HG03457 (cell line): ENCODE measurements around the gene CALU.

ENCODE experiments used
- ATAC-seq: cut with Tn5 transposase; IDR thresholded peaks from one replicate; pipeline ENCODE4 v1.9.1; 2021; ENCODE audit warnings: moderate number of reproducible peaks; ENCODE audit not compliant: unreplicated experiment

Gene CALU

DNA sequence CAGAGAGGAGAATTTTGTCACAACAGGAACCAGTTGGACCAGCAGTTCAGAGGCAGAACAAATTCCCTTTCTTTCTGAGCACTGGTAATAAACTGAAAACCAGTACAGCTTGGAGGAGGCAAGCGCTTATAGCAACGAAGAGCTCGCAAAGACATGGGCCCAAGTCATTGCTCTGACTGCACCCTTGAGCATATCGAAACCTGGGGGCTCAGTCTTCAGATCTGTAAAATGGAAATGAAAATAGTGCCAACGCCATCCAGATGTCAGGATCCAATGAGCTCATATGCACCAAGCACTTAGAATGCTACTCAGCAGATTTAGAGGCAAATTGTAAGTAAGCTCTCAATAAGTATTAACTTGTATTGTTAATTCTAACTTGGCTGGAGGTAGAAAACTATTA, 14.4 kb upstream of the CALU start:
- no peak for ATAC-seq

DNA sequence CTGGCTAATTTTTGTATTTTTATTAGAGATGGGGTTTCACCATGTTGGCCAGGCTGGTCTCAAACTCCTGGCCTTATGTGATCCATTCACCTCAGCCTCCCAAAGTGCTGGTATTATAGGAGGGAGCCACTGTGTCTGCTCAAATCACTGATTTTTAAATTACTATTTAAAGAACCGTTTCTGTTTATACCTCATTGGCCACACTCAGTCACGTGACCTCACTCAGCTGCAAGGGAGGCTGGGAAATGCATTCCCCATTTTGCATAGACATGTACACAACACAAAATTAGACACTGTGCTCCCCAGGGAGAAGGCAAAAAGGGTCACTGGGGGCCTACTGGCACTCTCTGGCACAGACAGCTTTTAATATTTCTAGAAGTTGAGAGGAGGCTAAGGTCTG, 13.6 kb upstream of the CALU start:
- ATAC-seq, result no peak

- ATAC-seq, result no peak
Measured at GRCh38 chr7:128726059-128726736, 13.0 kb upstream of the CALU start.

- no peak for ATAC-seq
Measured at GRCh38 chr7:128726737-128727072, 12.5 kb upstream of the CALU start.

DNA sequence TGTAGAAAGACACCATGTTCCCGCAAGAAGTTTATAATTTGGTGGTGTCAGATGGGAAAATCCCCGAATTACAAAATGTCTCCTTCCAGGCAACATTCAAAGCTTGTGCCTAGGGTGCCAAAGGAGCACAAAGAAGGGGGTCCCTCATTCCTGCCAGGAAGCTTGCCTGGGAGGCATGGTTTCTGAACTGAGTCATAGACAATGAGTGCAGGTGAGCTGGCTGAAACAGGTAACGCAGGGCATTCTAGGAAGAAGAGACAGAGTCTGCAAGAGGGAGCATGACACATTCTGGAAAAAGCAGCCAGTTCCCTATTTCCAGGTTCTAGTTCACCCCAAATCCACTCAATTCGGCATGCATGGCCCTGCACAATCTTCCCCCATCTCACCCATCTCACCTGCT, 11.9 kb upstream of the CALU start:
- no peak for ATAC-seq

- ATAC-seq, result no peak
Measured at GRCh38 chr7:128728598-128728997, 10.6 kb upstream of the CALU start.

DNA sequence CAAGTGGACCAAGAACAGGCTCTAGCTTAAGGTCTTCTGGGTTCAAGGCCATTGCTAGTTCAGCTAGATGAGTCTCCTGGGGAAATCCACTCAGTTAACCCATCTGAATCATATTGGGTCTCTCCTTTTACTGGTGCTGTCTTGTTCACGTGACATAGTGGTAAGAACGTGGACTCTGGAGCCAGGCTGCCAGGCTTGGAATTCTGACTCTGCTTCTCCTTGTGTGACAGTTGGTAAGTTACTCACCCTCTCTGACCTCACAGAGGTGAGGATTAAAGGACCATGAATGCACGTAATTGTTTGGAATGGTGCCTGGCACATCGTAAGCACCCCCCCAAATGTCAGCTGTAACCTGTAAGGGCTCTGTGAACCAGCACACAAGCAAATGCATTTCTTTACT, 9.7 kb upstream of the CALU start:
- ATAC-seq, result no peak

DNA sequence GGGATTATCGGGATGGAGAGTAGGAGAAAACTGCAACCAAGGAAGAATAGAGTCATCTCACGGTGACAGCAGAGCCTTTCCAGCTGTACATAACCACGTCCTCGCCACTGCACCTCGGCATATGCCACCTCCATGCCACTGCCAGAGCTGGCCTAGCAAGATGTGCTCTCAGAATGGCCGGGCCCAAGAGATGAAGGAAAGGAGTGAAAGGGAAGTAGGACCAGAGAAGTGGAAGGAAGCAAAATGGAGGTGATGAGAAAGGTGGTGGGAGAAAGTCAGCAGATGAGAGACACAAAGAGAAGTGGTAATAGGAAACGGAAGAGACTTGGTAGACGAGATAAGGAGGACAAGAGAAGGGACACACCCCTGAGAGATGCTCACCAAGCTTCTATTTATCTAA, 8.0 kb upstream of the CALU start:
- no peak for ATAC-seq

DNA sequence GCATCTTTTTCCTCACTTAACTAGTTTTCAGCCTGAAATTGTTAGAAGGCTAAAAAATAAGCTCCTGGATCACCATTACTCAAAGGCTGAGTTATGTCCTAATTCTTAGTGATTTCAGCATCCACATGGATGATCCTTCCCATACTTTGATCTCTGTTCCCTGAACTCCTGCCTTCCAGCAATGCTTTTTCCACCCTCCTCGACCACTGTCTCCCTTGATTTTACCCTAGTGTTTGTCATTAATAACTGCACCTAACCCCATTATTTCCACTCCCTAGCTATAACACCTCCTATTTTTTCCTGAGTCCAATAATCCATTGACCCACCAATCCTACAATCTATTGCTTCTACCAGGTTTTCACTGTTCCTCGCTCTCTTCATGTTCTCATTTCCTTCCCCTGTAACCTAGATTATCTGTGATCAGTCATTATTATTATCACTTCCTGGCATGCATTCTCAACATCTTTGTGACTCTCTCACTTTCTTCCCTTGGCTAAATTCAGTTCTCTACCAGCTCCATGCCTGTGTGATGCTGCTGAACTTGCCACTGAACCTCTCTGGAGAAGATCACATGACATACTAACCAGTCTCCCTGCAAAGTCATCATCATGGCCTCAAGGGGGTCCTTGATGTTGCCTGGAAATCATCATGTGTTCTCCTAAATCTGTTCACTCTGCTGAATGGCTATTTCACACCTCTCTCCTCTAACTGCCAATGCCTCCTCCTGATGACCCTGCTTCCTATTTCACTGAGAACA, 6.5 kb upstream of the CALU start:
- ATAC-seq, result no peak

GRCh38 chr7:128733278-128733645, 5.9 kb upstream of the CALU start:
- ATAC-seq, result no peak

DNA sequence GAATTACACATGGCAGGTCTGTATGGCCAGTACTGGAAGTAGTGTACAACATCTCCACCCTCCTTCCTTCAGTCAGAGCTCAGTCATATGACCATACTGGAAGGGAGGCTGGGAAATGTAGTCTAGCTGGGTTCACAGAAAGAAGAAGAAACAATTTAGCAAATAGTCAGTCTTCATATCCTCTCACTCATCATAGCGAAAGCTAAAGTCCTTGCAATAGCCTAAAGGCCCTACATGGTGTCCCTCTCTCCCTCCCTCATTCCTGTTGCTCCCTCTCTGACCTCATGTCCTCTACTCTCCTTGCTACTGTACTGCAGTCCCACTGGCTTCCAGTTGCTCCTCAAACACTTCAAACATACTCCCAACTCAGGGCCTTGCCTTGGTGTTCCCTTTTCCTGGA, 4.3 kb upstream of the CALU start:
- ATAC-seq, result no peak

DNA sequence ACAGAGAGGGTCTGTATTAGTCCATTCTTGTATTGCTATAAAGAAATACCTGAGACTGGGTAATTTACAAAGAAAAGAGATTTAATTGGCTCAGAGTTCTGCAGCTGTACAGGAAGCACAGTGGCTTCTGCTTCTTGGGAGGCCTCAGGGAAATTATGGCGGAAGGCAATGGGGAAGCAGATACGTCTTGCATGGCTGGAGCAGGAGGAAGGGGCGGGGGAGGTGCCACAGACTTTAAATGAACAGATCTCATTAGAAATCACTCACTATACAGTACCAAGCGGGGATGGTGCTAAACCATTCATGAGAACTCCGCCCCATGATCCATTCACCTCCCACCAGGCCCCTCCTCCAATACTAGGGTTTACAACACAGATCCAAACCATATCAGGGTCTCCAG, 3.7 kb upstream of the CALU start:
- ATAC-seq, result no peak

DNA sequence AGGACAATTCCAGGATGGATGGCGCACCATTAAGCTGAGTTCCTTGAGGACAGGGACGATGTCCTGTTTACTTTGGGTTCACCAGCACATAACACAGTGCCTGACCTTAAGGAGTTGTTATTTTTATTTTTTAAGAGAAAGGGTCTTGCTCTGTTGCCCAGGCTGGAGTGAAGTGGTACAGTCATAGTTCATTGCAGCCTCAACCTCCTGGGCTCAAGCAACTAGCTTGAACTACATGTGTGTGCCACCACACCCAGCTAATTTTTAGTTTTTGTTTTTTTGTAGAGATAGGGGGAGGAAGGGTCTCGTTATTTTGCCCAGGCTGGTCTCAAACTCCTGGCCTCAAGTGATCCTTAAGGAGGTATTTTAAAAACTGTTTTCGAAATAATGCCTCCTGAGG, 1.7 kb upstream of the CALU start:
- no peak for ATAC-seq

GRCh38 chr7:128737867-128738385, 1.2 kb upstream of the CALU start:
- no peak for ATAC-seq

- ATAC-seq, result no peak
Measured at GRCh38 chr7:128738570-128739047, 550 bp upstream of the CALU start.

GRCh38 chr7:128739990-128740682, 977 bp downstream of the CALU start:
- no peak for ATAC-seq

- no peak for ATAC-seq
Measured at GRCh38 chr7:128740996-128741395, 1.8 kb downstream of the CALU start.

DNA sequence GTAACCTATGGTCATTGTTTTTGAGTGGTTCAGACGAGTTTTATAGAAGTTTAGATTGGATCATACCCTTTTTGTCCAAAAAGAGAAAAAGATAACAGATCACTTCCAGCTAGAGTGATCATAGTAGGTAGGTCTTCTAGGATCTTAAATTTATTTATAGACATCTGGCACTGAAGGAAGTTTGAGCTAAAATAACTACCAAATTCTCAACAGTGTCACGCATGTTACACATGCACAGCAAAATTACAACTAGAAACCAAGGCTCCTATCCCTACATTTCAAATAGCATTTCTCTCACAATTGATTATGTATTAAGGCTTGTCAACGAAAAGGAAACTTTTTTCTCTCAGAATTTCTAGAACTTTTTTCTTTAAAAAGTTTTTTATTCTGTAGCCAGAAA, 2.3 kb downstream of the CALU start:
- ATAC-seq, result no peak

DNA sequence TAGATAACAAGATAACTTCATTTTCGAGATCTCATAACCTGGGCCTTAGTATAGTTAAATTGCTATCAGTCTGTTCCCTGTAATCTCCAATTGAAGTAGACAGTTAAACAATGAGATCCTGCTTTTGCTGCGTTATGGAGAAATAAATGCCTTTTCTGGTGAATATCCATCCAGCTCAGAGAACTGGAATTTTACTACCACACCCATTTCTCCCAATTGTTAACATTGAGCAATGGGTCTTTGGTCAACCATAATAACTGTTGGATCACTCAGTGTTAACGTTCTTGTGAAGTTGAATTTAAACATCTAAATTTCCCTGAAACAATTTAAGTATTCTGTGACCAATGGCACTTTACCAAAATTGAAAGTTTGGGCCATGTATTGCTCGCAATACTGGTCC, 3.0 kb downstream of the CALU start:
- ATAC-seq, result no peak

DNA sequence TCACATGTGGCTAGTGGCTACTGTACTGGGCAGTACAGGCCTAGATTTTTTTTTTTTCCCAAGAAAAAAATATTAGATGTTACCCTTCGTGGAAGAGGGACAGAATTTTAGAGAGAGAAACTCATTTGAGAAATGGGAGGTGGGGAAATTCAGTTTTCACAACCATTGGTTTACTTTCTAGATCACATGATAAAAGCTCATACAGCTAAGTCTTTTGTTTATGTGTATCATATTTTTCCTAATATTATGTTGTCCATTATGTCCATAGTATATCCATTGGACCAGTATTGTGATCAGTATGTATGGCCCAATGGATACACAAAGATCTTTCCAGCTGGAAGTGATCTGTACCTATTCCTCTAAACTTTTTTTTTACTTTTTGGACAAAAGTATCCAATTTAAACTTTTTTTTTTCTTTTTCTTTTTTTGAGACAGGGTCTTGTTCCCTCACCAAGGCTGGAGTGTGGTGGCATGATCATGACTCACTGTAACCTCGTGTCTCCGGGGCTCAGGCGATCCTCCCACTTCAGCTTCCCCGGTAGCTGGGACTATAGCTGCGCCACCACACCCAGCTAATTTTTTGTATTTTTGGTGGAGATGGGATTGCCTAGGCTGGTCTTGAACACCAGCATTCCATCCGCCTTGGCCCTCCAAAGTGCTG, 4.1 kb downstream of the CALU start:
- no peak for ATAC-seq

GRCh38 chr7:128744366-128744905, 5.3 kb downstream of the CALU start:
- ATAC-seq, result no peak
